Naive B cell (primary cell): ENCODE measurements around the gene ATP2B1. TPM values are rescaled to one million over a fixed set of nuclear protein-coding genes. Genes with fewer than 3 reads are reported as not detected.

Experiments used
- ATAC-seq, 2 donors: fragments of 150-1000 bp; cut with Tn5 transposase; 2 replicates each; pipeline ENCODE4 v1.10.0; 2021; ENCODE audit warnings: low read depth in 2 of 2, mild to moderate bottlenecking in 2 of 2, moderate library complexity in 2 of 2
- DNase-seq: peaks from one replicate; pipeline ENCODE4 v3.0.0; 2022
- H3K27ac Mint-ChIP-seq, 6 donors: one replicate each; pipeline ENCODE4 v1.8.0; 2020 to 2022; ENCODE audit warnings: mild to moderate bottlenecking in 6 of 6, mixed read lengths in 6 of 6, moderate library complexity in 5 of 6, inconsistent platforms in 2 of 6
- H3K27me3 Mint-ChIP-seq, 3 donors: one replicate each; pipeline ENCODE4 v1.8.0; 2021 to 2022; ENCODE audit warnings: mixed read lengths in 3 of 3, mild to moderate bottlenecking in 1 of 3
- H3K36me3 Mint-ChIP-seq, 2 donors: one replicate each; pipeline ENCODE4 v1.8.0; 2020 to 2022; ENCODE audit warnings: mixed read lengths in 2 of 2, inconsistent platforms in 1 of 2, mild to moderate bottlenecking in 1 of 2
- H3K4me1 Mint-ChIP-seq, 3 donors: one replicate each; pipeline ENCODE4 v1.8.0; 2020 to 2022; ENCODE audit warnings: mixed read lengths in 3 of 3, inconsistent platforms in 1 of 3, mild to moderate bottlenecking in 1 of 3, moderate library complexity in 1 of 3
- H3K4me3 Mint-ChIP-seq, 8 donors: one replicate each; pipeline ENCODE4 v1.8.0; 2020 to 2022; ENCODE audit warnings: mild to moderate bottlenecking in 8 of 8, mixed read lengths in 8 of 8, moderate library complexity in 8 of 8, inconsistent platforms in 2 of 8
- H3K9me3 Mint-ChIP-seq, 7 donors: one replicate each; pipeline ENCODE4 v1.8.0; 2020 to 2022; ENCODE audit warnings: mixed read lengths in 7 of 7, mild to moderate bottlenecking in 5 of 7, inconsistent platforms in 2 of 7, moderate library complexity in 1 of 7
- polyA plus RNA-seq, 6 donors: library from polyadenylated mRNA; unstranded; fragments of 300-500 nt; fragmentation: Illumina TruSeq; gene quantifications; one replicate each; pipeline ENCODE4 v1.2.3, GENCODE V29; 2021; ENCODE audit warnings: low read depth in 6 of 6

Gene ATP2B1
- polyA plus RNA-seq, 6 donors from 2014 or later, result 92.2 to 113 (median 103) TPM

GRCh38 chr12:89695830-89696229 lies 12.8 kb downstream of the ATP2B1 start:
- H3K27me3 Mint-ChIP-seq, result no peaks in the 10 kb centered on the region
- peaks cover 0 to 5% of the 10 kb centered on the region in 2 donors for H3K36me3 Mint-ChIP-seq
- H3K4me3 Mint-ChIP-seq, result peak overlapping the region in 4 of 8 donors; percentile 10 to 30 (median 22)
- peaks cover 65 to 86% (median 85%) of the 10 kb centered on the region in 3 donors for H3K4me1 Mint-ChIP-seq
- no peak for ATAC-seq
- H3K9me3 Mint-ChIP-seq, result no peaks in the 10 kb centered on the region
- DNase-seq, result no peak
- H3K27ac Mint-ChIP-seq, result peak overlapping the region in 2 of 6 donors; percentile 21 to 66

GRCh38 chr12:89695100-89695499 lies 13.5 kb downstream of the ATP2B1 start:
- no peak overlapping the region for H3K27ac Mint-ChIP-seq
- ATAC-seq (no peak), DNase-seq (no peak)
- H3K27me3 Mint-ChIP-seq, result no peaks in the 10 kb centered on the region
- peaks cover 67 to 84% (median 83%) of the 10 kb centered on the region in 3 donors for H3K4me1 Mint-ChIP-seq
- no peak overlapping the region for H3K4me3 Mint-ChIP-seq
- no peaks in the 10 kb centered on the region for H3K9me3 Mint-ChIP-seq
- H3K36me3 Mint-ChIP-seq, result peaks cover 0 to 5% of the 10 kb centered on the region in 2 donors

- Mint-ChIP-seq H3K9me3 (no peaks in the 10 kb centered on the region), H3K36me3 (peaks cover 0 to 5% of the 10 kb centered on the region in 2 donors), H3K4me3 (peak overlapping the region in 3 of 8 donors; percentile 6 to 50 (median 31)), H3K27ac (peak overlapping the region in 3 of 6 donors; percentile 12 to 64 (median 22)), H3K4me1 (peaks cover 65 to 84% (median 81%) of the 10 kb centered on the region in 3 donors), H3K27me3 (no peaks in the 10 kb centered on the region)
- DNase-seq (no peak), ATAC-seq (no peak)
These were observed 14.1 kb downstream of the ATP2B1 start for GRCh38 chr12:89694542-89694941.

- no peak for ATAC-seq
- Mint-ChIP-seq H3K27ac (peak overlapping the region in 5 of 6 donors; percentile 12 to 46 (median 28)), H3K4me1 (peaks cover 68 to 82% (median 82%) of the 10 kb centered on the region in 3 donors), H3K36me3 (peaks cover 0 to 5% of the 10 kb centered on the region in 2 donors), H3K9me3 (no peaks in the 10 kb centered on the region), H3K27me3 (no peaks in the 10 kb centered on the region), H3K4me3 (peak overlapping the region in 2 of 8 donors; percentile 1 to 57)
- no peak for DNase-seq
These were observed 14.9 kb downstream of the ATP2B1 start for GRCh38 chr12:89693639-89694202.

- H3K27me3 Mint-ChIP-seq, result no peaks in the 10 kb centered on the region
- DNase-seq, result no peak
- no peaks in the 10 kb centered on the region for H3K36me3 Mint-ChIP-seq
- no peak overlapping the region for H3K4me3 Mint-ChIP-seq
- peaks cover 58 to 77% (median 72%) of the 10 kb centered on the region in 3 donors for H3K4me1 Mint-ChIP-seq
- H3K9me3 Mint-ChIP-seq, result no peaks in the 10 kb centered on the region
- no peak for ATAC-seq
- H3K27ac Mint-ChIP-seq, result peak overlapping the region in 1 of 6 donors; percentile 66
These were observed 16.2 kb downstream of the ATP2B1 start for GRCh38 chr12:89692439-89692838.

- Mint-ChIP-seq H3K9me3 (no peaks in the 10 kb centered on the region), H3K27me3 (no peaks in the 10 kb centered on the region), H3K27ac (peak overlapping the region in 4 of 6 donors; percentile 1 to 73 (median 41)), H3K4me1 (peaks cover 54 to 76% (median 64%) of the 10 kb centered on the region in 3 donors), H3K4me3 (peak overlapping the region in 2 of 8 donors; percentile 5 to 39), H3K36me3 (no peaks in the 10 kb centered on the region)
- no peak for DNase-seq
- ATAC-seq, result no peak
These were observed 17.0 kb downstream of the ATP2B1 start for GRCh38 chr12:89691659-89692058.

GRCh38 chr12:89690925-89691324 lies 17.7 kb downstream of the ATP2B1 start:
- Mint-ChIP-seq H3K9me3 (no peaks in the 10 kb centered on the region), H3K4me3 (no peak overlapping the region)

GRCh38 chr12:89689306-89689705 lies 19.3 kb downstream of the ATP2B1 start:
- H3K4me1 Mint-ChIP-seq, result peaks cover 53 to 81% (median 63%) of the 10 kb centered on the region in 3 donors
- no peak for ATAC-seq

More at GRCh38 chr12:89690925-89691324, 17.7 kb downstream of the ATP2B1 start:
- H3K27me3 Mint-ChIP-seq, result no peaks in the 10 kb centered on the region
- DNase-seq (no peak), ATAC-seq (no peak)
- H3K27ac Mint-ChIP-seq, result peak overlapping the region in 4 of 6 donors; percentile 11 to 66 (median 40)
- H3K4me1 Mint-ChIP-seq, result peaks cover 53 to 76% (median 63%) of the 10 kb centered on the region in 3 donors
- no peaks in the 10 kb centered on the region for H3K36me3 Mint-ChIP-seq

GRCh38 chr12:89686311-89686710 lies 22.3 kb downstream of the ATP2B1 start:
- no peak overlapping the region for H3K4me3 Mint-ChIP-seq
- peaks cover 47 to 76% (median 49%) of the 10 kb centered on the region in 3 donors for H3K4me1 Mint-ChIP-seq

More at GRCh38 chr12:89689306-89689705, 19.3 kb downstream of the ATP2B1 start:
- no peaks in the 10 kb centered on the region for H3K27me3 Mint-ChIP-seq
- H3K36me3 Mint-ChIP-seq, result peaks cover 5 to 7% of the 10 kb centered on the region in 2 donors
- no peak overlapping the region for H3K4me3 Mint-ChIP-seq
- peak overlapping the region in 2 of 6 donors; percentile 12 to 56 for H3K27ac Mint-ChIP-seq
- no peaks in the 10 kb centered on the region for H3K9me3 Mint-ChIP-seq
- no peak for DNase-seq

GRCh38 chr12:89685363-89685972 lies 23.2 kb downstream of the ATP2B1 start:
- peaks cover 32 to 34% of the 10 kb centered on the region in 2 donors for H3K36me3 Mint-ChIP-seq
- peaks cover 46 to 73% (median 48%) of the 10 kb centered on the region in 3 donors for H3K4me1 Mint-ChIP-seq
- peaks cover 0 to 29% (median 23%) of the 10 kb centered on the region in 7 donors for H3K9me3 Mint-ChIP-seq
- DNase-seq (no peak), ATAC-seq (peak; percentile 68 to 72)
- peak overlapping the region in 4 of 8 donors; percentile 3 to 35 (median 8) for H3K4me3 Mint-ChIP-seq
- H3K27me3 Mint-ChIP-seq, result no peaks in the 10 kb centered on the region
- peak overlapping the region in 5 of 6 donors; percentile 39 to 66 (median 47) for H3K27ac Mint-ChIP-seq

More at GRCh38 chr12:89686311-89686710, 22.3 kb downstream of the ATP2B1 start:
- DNase-seq (no peak), ATAC-seq (no peak)
- no peaks in the 10 kb centered on the region for H3K27me3 Mint-ChIP-seq
- peaks cover 0 to 21% (median 16%) of the 10 kb centered on the region in 7 donors for H3K9me3 Mint-ChIP-seq
- peak overlapping the region in 1 of 6 donors; percentile 66 for H3K27ac Mint-ChIP-seq
- peaks cover 24 to 27% of the 10 kb centered on the region in 2 donors for H3K36me3 Mint-ChIP-seq

- Mint-ChIP-seq H3K4me3 (peak overlapping the region in 3 of 8 donors; percentile 6 to 40 (median 7)), H3K27me3 (no peaks in the 10 kb centered on the region), H3K9me3 (peaks cover 4 to 41% (median 34%) of the 10 kb centered on the region in 7 donors), H3K36me3 (peaks cover 43 to 44% of the 10 kb centered on the region in 2 donors), H3K4me1 (peaks cover 48 to 78% (median 50%) of the 10 kb centered on the region in 3 donors), H3K27ac (peak overlapping the region in 2 of 6 donors; percentile 21 to 68)
- DNase-seq (no peak), ATAC-seq (no peak)
These were observed 24.5 kb downstream of the ATP2B1 start for GRCh38 chr12:89684136-89684535.

- H3K9me3 Mint-ChIP-seq, result peaks cover 4 to 41% (median 34%) of the 10 kb centered on the region in 7 donors
- no peak overlapping the region for H3K4me3 Mint-ChIP-seq
- no peak overlapping the region for H3K27ac Mint-ChIP-seq
- peaks cover 57 to 82% (median 63%) of the 10 kb centered on the region in 3 donors for H3K4me1 Mint-ChIP-seq
- H3K27me3 Mint-ChIP-seq, result no peaks in the 10 kb centered on the region
- no peak for DNase-seq
- H3K36me3 Mint-ChIP-seq, result peaks cover 43 to 44% of the 10 kb centered on the region in 2 donors
- ATAC-seq, result no peak
These were observed 26.4 kb downstream of the ATP2B1 start for GRCh38 chr12:89682284-89682683.

GRCh38 chr12:89680409-89680808 lies 28.2 kb downstream of the ATP2B1 start:
- H3K4me1 Mint-ChIP-seq, result peaks cover 56 to 82% (median 63%) of the 10 kb centered on the region in 3 donors
- ATAC-seq (no peak), DNase-seq (no peak)
- H3K27ac Mint-ChIP-seq, result peak overlapping the region in 2 of 6 donors; percentile 7 to 70
- H3K36me3 Mint-ChIP-seq, result peaks cover 40 to 41% of the 10 kb centered on the region in 2 donors
- H3K27me3 Mint-ChIP-seq, result no peaks in the 10 kb centered on the region
- H3K9me3 Mint-ChIP-seq, result peaks cover 4 to 41% (median 34%) of the 10 kb centered on the region in 7 donors
- H3K4me3 Mint-ChIP-seq, result no peak overlapping the region
